ENCODE measurements around the gene SBF1. TPM values are rescaled to one million over a fixed set of nuclear protein-coding genes. Genes with fewer than 3 reads are reported as not detected.

Gene SBF1
- total RNA-seq, 1 donor from 2014 or later, result 47.7 TPM

DNA sequence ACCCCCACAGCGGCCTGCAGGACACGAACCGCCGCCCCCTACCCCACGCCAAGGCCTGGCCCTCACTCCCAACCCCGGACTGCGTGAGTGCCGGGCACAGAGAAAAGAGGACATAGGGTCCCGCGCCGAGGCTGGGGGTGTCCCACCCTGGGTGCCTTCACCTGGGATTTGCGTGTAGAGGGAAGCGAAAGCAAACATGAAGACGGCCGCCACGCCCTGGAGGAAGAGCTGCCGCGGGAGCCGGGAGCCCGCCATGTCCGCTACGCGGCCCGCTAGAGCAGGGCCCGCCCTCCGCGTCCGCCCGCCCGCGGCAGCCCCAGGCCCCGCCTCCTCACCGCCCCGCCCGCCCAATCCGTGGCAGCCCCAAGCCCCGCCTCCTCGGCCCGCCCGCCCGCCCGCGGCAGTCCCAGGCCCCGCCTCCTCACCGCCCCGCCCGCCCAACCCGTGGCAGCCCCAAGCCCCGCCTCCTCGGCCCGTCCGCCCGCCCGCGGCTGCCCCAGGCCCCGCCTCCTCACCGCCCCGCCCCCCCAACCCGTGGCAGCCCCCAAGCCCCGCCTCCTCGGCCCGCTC lies 32.7 kb upstream of the SBF1 start, which contains the start of gene LMF2:
LMF2 (minus strand) TSS at position 282 of the 570 bp plus-strand sequence; CDS start at position 255, 27 bp downstream.
- ATAC-seq (peak; percentile 87), DNase-seq (ENCODE audit: missing footprints) (peak; percentile 95)
- intact Hi-C loops (cut with DNase I), result loop anchor here (5.0 kb wide), 2 partner anchors 75 to 255 kb away; partner anchors contain the start of genes CHKB and HDAC10

DNA sequence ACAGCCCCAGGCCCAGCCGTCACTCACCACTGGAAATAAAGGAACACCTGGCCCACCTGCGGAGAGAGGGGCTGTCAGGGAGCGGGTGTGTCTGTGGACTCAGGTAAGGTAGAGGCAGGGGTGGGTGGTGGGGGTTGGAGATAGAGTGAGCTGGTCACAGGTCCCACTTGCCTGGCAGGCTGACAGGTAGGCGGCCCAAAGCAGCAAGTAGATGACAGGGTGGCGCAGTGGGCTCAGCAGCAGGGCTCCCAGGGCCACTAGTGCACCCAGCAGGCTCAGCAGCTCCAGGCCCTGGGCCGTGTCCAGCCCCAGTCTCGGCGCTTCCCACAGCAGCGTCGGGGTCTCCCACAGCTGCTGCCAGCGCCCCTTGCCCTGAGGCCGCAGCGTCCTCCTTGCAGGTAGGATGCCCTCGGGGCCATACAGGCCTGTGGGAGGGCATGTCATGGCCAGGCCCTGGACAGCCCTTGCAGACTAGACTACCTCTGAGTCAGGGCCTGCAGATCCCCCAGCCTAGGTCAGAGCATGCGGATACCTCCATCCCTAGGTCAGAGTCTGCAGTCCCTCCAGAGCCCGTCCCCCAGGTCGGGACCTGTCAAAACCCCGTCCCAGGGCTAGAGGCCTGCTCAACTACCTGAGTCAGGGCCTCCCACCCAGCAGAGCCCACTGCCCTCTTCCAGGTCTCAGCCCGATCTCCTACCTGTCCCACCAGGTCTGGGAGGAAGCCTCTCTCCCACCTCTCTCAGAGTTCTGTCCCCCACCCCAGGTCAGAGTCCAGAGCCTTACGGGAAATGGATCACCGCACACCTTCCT lies 32.0 kb upstream of the SBF1 start:
- intact Hi-C loops (cut with DNase I), result loop anchor here (5.0 kb wide), 2 partner anchors 75 to 255 kb away; partner anchors contain the start of genes CHKB and HDAC10
- peak; percentile 77 for DNase-seq (ENCODE audit: missing footprints)
- ATAC-seq, result peak; percentile 8

DNA sequence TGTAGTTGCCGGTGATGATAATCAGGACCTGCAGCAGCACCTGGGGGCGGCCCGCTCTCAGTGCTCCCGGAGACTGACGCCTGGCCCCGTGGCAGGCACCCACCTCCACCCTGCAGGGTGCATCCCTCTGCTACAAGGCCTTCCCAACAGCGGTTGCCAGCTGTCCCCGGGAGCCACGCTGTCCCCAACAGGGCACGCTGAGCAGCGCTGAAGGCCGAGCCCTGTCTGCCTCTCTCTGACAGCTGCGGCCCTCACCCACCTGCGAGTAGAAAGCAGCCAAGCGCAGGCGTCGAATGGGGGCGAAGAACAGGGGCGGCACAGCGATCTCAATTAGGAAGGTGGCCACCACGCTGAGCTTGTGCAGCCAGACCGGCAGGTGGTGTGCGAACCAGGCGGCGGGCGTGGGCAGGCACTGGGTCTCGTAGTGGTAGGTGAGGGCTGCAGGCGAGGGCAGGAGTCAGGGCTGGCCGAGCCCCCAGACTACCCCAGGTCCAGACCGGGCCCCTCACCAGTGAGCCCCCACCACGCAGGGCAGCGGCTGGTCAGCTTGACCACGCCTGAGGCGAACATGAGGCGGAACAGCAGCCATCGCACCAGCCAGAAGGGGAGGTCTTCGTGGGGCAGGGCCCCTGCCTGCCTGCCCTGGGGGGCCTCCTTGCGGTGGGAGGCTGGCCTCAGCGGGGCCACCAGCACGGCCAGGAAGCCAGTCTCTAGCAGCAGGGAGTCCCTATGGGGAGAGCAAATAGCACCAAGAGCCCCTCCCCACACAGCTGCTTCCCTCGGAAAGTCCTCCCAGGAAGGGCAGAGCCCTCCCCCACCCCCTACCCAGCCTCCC lies 31.2 kb upstream of the SBF1 start:
- DNase-seq (ENCODE audit: missing footprints), result peak; percentile 60
- intact Hi-C loops (cut with DNase I), result loop anchor here (5.0 kb wide), 2 partner anchors 76 to 254 kb away; partner anchors contain the start of genes CHKB and HDAC10
- no peak for ATAC-seq

DNA sequence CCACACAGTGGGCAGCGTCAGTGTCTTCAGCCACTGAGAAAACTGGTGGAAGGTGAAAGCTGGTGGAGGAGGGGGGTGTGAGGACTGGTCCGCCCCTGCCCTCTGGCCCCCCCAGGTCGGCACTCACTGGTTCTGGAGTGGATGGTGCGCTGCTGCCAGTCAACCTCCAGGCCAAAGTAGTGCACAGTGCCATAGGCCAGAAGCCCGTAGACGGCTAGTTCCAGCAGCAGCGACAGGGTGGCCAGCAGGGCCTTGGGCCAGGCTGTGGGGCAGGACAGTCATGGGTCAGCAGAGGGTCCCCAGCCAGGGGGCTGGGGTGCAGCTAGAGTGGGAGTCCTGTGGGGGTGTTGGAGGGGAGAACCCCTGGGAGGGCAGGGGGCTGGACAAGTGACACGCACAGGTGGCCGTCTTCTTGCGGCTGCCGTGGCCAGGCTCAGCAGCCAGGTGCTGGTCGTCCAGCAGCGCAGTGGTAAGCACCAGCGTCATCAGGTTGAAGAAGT lies 30.5 kb upstream of the SBF1 start:
- ATAC-seq (no peak), DNase-seq (ENCODE audit: missing footprints) (peak; percentile 64)
- intact Hi-C loops (cut with DNase I), result loop anchor here (5.0 kb wide), 2 partner anchors 77 to 253 kb away; partner anchors contain the start of genes CHKB and HDAC10

DNA sequence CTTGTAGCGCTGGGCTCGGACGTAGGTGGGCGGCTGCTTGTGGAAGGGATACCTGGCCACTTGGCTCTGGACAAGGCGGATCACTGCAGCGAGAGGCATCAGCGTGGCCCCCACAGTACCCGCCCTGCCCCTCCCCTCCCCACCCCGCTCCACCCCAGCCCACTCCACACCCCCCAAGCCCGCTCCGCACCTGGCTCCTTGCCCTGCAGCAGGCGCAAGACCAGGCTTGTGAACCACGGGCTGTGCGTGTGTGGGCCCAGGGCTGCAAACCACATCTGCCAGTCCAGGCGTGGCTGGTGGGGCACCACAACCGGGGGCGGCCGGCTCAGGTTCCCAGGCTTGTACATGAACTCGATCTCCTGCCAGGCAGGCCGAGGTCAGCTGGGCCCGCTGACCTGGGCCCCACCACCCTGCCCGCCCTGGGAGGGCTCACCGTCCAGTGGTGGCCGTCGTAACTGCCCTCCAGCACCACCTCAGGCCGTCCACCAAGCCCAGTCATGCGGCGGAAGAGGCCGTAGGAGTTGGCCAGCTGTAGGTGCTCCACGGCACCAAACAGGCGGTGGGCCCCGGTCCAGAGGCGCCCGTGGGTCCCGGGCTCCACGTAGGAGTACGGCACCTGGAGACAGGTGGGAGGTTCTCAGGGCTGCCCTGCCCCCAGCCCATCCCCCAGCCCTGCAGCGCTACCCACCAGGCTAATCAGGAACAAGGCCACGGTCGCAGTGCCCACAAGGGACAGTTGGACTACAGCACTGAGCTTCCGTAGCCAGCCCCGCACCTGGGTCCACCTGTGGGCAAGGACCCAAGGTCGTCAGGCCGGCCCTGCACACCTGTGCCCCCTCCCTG lies 29.8 kb upstream of the SBF1 start:
- DNase-seq (ENCODE audit: missing footprints), result peak; percentile 74
- intact Hi-C loops (cut with DNase I), result loop anchor here (5.0 kb wide), 2 partner anchors 78 to 252 kb away; partner anchors contain the start of genes CHKB and HDAC10

DNA sequence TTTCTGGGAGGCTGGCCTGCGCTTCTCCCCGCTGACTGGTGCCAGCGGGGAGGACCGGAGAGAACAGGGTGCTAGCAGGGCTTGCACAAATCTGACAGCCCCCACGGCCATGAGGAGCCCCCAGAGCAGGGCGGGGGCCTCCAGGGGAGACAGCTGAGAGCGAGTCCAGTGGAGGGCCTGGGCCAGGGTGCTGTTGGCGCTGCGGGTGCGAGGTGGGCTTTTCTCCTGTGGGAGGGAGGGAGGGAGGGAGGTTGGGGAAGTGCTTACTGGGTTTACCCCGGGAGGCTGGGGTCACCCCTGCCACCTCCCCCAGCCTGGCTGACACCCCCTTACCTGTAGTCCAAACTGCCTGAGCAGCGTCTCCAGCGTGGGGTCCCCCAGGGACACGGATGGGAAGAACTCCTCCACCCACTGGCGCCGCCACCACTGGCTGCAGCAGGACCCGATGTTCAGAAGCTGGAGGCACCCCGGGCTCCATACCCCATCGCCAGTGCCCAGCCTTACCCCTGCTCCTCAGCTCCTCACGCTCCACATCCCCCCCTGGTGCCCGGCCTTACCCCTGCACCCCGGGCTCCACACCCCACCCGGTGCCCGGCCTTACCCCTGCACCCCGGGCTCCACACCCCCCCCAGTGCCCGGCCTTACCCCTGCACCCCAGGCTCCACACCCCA lies 28.8 kb upstream of the SBF1 start:
- intact Hi-C loops (cut with DNase I), result no loop called here
- no peak for ATAC-seq
- peak; percentile 56 for DNase-seq (ENCODE audit: missing footprints)

More for the DNA sequence above, 29.8 kb upstream of the SBF1 start:
- no peak for ATAC-seq

DNA sequence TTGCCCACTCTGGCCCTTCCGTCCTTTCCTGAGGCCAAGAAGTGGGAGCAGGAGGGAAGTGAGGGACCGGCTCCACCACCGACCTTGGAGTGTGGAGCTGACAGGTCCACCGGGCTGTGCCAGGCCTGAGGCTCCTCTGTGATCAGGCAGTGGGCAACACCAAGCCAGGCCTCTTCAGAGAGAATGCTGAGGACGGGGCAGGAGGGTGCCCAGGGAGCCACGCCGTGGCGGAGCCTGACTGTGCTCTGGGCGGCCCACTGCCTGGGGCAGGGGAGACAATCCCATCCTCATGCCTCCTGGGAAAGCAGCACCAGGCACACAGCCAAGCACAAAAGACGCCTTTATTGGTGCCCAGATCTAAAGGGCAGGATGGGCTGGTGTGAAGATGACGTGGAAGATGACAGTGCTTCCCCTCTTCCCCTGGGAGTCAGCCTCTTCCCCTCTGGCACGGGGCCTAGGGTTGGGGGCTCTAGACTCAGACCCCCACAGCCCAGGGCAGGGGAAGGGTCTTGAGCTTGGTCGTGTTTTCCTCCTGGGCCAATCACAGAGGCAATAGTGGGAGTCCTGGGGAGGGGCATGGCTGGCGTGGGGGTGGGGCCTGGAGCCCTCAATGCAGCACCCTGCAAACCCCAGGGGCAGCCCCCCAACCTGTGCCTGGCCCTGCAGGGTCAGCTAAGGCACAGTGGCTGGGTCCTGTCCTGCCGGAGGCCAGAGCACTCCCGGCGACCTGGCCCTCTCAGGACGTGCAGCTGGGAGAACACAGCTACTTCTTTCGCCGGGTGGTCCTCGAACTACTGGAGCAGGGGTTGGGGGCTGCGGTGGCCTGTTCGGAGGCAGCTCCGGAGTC lies 28.0 kb upstream of the SBF1 start:
- ATAC-seq, result no peak
- DNase-seq (ENCODE audit: missing footprints), result peak; percentile 34
- intact Hi-C loops (cut with DNase I), result no loop called here

DNA sequence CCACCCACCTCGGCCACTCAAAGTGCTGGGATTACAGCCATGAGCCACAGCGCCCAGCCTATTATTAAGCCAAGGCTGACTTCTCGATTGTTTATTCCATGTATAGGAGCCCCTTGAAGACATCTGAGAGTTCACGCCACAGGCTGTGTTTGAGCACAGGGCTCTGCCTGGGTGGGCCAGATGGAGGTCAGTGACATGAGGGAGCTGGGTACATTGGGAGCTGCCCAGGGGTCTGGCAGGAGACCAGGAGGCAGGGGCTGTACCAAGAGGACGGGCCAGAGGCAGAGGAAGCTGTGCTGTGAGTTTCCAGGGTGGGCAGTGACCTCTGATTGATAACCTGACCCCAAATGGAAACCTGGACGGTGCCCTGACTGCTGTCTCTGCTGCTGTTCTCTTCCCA lies 27.3 kb upstream of the SBF1 start:
- no peak for ATAC-seq
- intact Hi-C loops (cut with DNase I), result no loop called here
- DNase-seq (ENCODE audit: missing footprints), result peak; percentile 55

DNA sequence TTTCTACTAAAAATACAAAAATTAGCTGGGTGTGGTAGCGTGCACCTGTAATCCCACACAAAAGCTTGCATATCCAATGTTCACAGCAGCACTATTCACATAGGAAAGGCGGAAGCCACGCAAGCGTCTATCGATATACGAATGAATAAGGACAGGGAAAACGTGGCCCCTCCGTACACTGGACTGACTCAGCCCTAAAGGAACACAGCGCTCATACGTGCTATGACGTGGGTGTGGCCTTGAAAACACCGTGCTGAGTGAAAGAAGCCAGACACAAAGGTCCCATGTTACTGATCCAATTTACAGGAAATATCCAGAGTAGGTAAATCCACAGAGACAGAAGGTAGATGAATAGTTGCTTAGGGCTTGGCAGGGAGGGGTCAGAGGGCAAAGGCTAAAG lies 25.6 kb upstream of the SBF1 start:
- DNase-seq (ENCODE audit: missing footprints), result peak; percentile 9
- intact Hi-C loops (cut with DNase I), result no loop called here
- ATAC-seq, result no peak

DNA sequence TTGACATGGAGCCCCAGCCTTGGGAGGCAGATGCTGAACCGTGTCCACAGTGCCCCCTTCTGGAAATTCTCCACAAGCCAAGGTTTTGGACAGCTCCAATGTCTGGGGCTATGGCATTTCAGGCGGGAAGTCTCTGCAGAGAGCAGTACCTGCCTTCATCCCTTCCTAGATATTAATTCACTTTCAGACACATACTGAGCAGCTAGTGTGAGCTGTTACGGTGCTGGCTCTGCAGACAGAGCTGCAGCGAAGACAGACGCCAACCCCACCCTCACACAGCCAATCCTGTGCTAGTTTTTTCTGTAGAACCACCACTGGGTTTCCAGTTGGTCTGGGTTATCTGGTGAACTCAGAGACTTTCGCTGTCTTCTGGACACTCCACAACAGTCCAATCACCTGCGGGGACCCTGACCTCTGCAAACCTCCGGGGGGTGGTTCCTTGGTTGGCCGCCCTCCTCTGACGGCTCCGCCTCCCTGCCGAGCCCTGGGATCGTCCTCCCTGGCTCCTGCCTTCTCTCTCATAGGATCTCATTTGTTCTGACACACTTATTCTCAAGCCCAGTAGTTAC lies 23.6 kb upstream of the SBF1 start:
- intact Hi-C loops (cut with DNase I), result no loop called here
- DNase-seq (ENCODE audit: missing footprints), result peak; percentile 67
- peak; percentile 68 for ATAC-seq

DNA sequence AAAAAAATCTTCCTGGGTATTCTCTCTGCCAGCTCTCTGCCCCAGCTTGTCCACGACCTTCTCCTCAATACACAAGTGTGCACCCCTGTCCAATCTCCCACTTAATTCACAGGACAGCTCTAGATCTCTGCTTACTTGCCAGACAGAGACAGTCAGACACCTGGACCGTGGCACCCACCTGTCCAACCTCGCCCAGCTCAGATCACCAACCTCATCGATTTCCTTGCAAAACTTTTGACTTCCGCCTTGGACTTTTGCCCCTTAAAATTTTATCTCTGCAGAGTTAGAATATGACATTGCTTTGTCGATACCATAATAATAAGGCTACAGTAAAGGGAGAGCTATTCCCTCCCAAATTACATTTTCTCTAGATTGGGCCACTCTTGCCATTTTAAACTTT lies 22.3 kb upstream of the SBF1 start:
- DNase-seq (ENCODE audit: missing footprints) (no peak), ATAC-seq (no peak)
- intact Hi-C loops (cut with DNase I), result no loop called here

DNA sequence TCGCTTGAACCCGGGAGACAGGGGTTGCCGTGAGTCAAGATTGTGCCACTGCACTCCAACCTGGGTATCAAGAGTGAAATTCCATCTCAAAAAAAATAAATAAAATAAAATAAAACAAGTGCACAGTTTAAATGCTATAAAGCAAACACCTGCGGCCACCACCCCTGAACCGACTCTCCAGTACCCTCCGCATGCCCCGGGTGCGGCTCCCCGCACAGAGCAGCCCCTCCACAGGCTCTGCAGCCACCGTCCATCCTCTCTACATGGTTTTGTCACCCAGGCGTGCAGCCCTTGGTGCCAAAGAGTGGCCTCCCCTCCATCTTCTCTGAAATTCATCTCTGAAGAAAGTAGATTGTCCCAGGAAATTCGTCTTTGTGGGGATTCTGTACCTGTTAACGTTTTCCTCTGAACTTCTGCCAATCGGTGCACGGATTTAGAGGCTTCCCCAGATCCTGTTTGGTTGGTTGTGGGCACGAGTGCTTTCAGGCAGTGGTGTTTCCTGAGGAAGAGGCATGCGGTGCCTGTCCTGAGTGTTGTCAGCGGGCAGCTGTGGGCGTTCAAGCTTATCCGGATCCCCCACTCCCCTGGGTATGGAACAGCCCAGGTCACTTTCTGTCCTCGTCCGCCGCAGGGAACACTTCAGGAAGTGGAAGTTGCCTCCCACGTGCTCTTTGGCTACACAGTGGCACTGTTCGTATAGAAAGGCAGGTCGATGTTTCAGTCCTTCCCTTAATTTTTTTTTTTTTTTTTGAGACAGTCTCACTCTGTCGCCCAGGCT lies 15.9 kb upstream of the SBF1 start:
- ATAC-seq (no peak), DNase-seq (ENCODE audit: missing footprints) (no peak)
- intact Hi-C loops (cut with DNase I), result no loop called here

DNA sequence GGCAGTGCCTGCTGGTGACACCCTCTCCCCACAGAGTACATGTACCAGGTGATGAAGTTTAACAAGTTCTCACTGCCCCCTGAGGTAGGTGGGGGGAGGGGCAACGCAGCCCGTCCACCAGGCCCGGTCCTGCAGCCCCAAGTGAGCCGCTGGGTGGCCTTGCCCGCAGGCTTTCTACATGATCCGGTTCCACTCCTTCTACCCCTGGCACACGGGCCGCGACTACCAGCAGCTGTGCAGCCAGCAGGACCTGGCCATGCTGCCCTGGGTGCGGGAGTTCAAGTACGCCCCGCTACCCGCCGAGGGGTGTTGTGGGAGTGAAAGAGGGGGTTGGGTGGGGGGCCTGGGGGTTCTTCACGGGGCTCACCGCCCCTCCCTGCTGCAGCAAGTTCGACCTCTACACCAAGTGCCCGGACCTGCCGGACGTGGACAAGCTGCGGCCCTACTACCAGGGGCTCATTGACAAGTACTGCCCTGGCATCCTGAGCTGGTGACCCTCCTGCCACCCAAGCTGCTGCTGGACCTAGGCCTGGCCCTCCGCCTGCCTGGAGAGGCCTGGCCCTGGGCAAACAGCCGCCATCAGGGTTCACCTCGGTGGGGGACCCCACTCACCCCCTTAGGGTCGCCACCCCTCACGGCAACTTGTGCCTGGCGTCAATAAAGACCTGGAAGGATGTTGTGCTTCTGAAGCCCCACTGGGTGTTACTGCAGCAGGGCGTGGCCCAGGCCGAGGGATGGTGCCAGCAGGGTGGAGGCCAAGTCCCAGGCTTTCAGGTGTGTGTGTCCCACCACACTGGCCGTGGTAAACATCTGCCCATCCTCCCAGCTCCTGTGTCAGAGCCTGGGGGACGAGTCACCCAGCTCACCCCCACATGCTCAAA lies 14.8 kb upstream of the SBF1 start:
- ATAC-seq (no peak), DNase-seq (ENCODE audit: missing footprints) (no peak)
- intact Hi-C loops (cut with DNase I), result no loop called here

DNA sequence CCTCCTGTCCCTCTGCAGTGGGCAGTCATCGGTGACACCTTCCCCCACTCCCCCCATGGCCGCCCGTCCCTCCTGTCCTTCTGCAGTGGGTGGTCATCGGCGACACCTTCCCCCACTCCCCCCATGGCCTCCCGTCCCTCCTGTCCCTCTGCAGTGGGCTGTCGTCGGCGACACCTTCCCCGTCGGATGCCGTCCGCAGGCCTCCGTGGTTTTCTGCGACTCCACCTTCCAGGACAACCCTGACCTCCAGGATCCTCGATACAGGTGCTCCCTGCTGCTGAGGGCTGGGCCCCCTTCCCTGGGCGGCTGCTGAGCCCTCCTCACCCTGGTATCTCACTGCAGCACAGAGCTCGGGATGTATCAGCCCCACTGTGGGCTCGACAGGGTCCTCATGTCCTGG lies 14.1 kb upstream of the SBF1 start:
- intact Hi-C loops (cut with DNase I), result no loop called here
- DNase-seq (ENCODE audit: missing footprints) (no peak), ATAC-seq (no peak)

Data from Right ventricle myocardium inferior (tissue), 1 donor.